HepG2 (cell line): Measurements from ENCODE around the gene PRIMPOL. TPM values are rescaled to one million over a fixed set of nuclear protein-coding genes. Genes with fewer than 3 reads are reported as not detected.

Experiments
- AGO2 ChIP-seq: fragments of 200-400 bp; formaldehyde crosslinking; optimal IDR thresholded peaks from 2 replicates; pipeline ENCODE3; 2017; ENCODE audit warnings: mild to moderate bottlenecking, low read depth, low read length, moderate library complexity
- ARID3A ChIP-seq: IDR thresholded peaks from 2 replicates; pipeline ENCODE4 v1.6.1; 2012; ENCODE audit warnings: low read depth, low read length, improper control_type of control experiment
- GTF3A ChIP-seq: sonication (generic); formaldehyde crosslinking; conservative IDR thresholded peaks from 2 replicates; pipeline ENCODE4 v1.4.0; 2020; ENCODE audit warnings: mild to moderate bottlenecking, missing genetic modification reagents
- MAF1 ChIP-seq: sonication (generic); formaldehyde crosslinking; IDR thresholded peaks from 2 replicates; pipeline ENCODE4 v1.5.0; 2020; ENCODE audit warnings: missing genetic modification reagents, borderline replicate concordance
- MAFK ChIP-seq, 2 experiments: IDR thresholded peaks in 1 of 2; conservative IDR thresholded peaks in 1 of 2; 2 replicates each; pipeline ENCODE4 v1.6.1; 2011; ENCODE audit warnings: improper control_type of control experiment in 2 of 2, low read length in 2 of 2
- MZF1 ChIP-seq: sonication (generic); formaldehyde crosslinking; IDR thresholded peaks from 2 replicates; pipeline ENCODE4 v1.8.1; 2023; ENCODE audit warnings: mild to moderate bottlenecking, missing genetic modification reagents, borderline replicate concordance
- NONO ChIP-seq, 2 experiments: fragments of 450-650 bp in 1 of 2; sonication (generic) in 1 of 2; formaldehyde crosslinking in 1 of 2; IDR thresholded peaks in 1 of 2; conservative IDR thresholded peaks in 1 of 2; 2 replicates each; pipeline versions ENCODE4 v1.6.1 to v1.8.0; 2017 to 2022; ENCODE audit warnings: mild to moderate bottlenecking in 1 of 2, missing genetic modification reagents in 1 of 2, moderate library complexity in 1 of 2
- PRMT3 ChIP-seq: sonication (generic); formaldehyde crosslinking; IDR thresholded peaks from 2 replicates; pipeline ENCODE4 v1.8.1; 2022; ENCODE audit warnings: low read depth, mild to moderate bottlenecking, moderate library complexity, missing genetic modification reagents, borderline replicate concordance
- SNAI1 ChIP-seq: sonication (generic); formaldehyde crosslinking; IDR thresholded peaks from 2 replicates; pipeline ENCODE4 v1.5.0; 2020; ENCODE audit warnings: mild to moderate bottlenecking, missing genetic modification reagents, borderline replicate concordance
- ZNF138 ChIP-seq: sonication (generic); formaldehyde crosslinking; IDR thresholded peaks from 2 replicates; pipeline ENCODE4 v1.5.0; 2020; ENCODE audit warnings: mild to moderate bottlenecking, low read depth, missing genetic modification reagents
- ZNF501 ChIP-seq: sonication (generic); formaldehyde crosslinking; IDR thresholded peaks from 2 replicates; pipeline ENCODE4 v1.5.1; 2020; ENCODE audit warnings: mild to moderate bottlenecking, moderate library complexity, missing genetic modification reagents
- polyA plus RNA-seq, 8 experiments: library from polyadenylated mRNA; depleted of rRNA in 3 of 8; stranded (reverse) in 7 of 8; unstranded in 1 of 8; fragments of >200 nt; fragmentation: Illumina TruSeq in 4 of 8; extraction: Trizol in 4 of 8; gene quantifications; 2 replicates each; pipeline versions ENCODE4 v1.2.1 to v1.2.3, GENCODE V29; 2011 to 2016; ENCODE audit warnings: low read depth in 4 of 8, missing spikeins in 1 of 8, mixed read lengths in 1 of 8; ENCODE audit not compliant: insufficient read depth in 1 of 8
- total RNA-seq, 5 experiments: library from RNA; depleted of rRNA; stranded (reverse); fragments of >200 nt; fragmentation: Illumina TruSeq; extraction: Trizol; gene quantifications; 2 replicates each; pipeline ENCODE4 v1.2.3, GENCODE V29; 2016; ENCODE audit warnings: low read depth in 1 of 5
- TF ChIP-seq, protein P1 (sequence below): sonication (generic); formaldehyde crosslinking; IDR thresholded peaks from 2 replicates; pipeline ENCODE4 v1.8.0; 2022; ENCODE audit warnings: mild to moderate bottlenecking, missing genetic modification reagents; ENCODE audit not compliant: insufficient replicate concordance
- TF ChIP-seq, protein P2 (sequence below): fragments of 450-650 bp; IDR thresholded peaks from 2 replicates; pipeline ENCODE4 v1.6.1; 2017
- TF ChIP-seq, protein P3 (sequence below): sonication (generic); formaldehyde crosslinking; IDR thresholded peaks from 2 replicates; pipeline ENCODE4 v1.5.0; 2020; ENCODE audit warnings: mild to moderate bottlenecking, missing genetic modification reagents, borderline replicate concordance

The PRIMPOL gene
- total and polyA plus RNA-seq, 2 of the 13 experiments (the other 11 are each of a cell fraction or from before 2014, with no cell fraction given): 7.3 to 11.0 TPM

DNA sequence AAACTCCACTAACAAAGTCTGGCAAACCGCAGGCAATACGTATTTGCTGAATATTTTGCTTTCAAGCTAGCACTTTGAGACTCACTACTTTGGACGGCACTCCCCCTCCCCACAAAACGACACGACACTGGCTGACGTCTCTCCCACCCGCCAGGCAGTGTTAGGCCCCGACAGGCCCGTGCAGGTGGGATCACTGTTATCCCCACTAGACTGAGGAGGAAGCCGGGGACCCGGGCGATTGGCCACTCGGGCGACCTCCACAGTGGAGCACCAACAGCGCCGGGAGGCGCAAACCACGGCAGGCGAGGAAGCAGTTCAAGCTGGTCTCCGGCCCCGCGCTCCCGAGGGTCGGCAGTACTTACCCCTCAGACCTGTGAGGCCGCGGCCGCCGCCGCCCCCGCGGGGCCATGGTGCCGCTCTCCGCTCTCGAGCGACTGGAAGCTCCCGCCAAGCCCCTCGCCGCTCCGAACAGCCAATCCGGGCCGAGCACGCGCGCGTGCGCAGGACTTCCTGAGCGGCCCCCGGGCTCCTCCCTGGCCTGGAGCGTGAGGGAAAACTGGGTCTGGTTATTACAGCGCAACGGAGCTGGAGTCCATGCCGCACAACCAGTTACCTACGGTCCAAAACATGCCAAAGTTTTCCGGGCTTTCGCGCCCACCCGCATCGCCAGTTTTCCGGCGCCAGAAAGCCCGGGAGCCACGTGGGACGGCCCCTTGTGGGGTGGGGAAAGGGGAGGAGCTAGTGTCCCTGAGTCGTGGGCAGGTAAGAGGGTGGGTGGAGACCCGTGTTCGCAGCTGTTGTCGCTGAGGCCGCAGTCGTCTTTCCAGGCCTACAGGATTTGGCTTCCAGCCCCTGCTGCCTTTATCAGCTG is 84.4 kb downstream of the PRIMPOL start, which contains the start of gene CENPU (continued):
- TF ChIP-seq, protein P1, sequence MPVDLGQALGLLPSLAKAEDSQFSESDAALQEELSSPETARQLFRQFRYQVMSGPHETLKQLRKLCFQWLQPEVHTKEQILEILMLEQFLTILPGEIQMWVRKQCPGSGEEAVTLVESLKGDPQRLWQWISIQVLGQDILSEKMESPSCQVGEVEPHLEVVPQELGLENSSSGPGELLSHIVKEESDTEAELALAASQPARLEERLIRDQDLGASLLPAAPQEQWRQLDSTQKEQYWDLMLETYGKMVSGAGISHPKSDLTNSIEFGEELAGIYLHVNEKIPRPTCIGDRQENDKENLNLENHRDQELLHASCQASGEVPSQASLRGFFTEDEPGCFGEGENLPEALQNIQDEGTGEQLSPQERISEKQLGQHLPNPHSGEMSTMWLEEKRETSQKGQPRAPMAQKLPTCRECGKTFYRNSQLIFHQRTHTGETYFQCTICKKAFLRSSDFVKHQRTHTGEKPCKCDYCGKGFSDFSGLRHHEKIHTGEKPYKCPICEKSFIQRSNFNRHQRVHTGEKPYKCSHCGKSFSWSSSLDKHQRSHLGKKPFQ: peak; percentile 75
- TF ChIP-seq MAFK (conservative IDR thresholded peaks at IDR 0.05 in 1 of 2, IDR thresholded peaks at IDR 0.05 in 1 of 2; ENCODE audit: low read length in 2 of 2): no peak
- TF ChIP-seq ARID3A: peak; percentile 77
- TF ChIP-seq, protein P2, sequence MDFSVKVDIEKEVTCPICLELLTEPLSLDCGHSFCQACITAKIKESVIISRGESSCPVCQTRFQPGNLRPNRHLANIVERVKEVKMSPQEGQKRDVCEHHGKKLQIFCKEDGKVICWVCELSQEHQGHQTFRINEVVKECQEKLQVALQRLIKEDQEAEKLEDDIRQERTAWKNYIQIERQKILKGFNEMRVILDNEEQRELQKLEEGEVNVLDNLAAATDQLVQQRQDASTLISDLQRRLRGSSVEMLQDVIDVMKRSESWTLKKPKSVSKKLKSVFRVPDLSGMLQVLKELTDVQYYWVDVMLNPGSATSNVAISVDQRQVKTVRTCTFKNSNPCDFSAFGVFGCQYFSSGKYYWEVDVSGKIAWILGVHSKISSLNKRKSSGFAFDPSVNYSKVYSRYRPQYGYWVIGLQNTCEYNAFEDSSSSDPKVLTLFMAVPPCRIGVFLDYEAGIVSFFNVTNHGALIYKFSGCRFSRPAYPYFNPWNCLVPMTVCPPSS: no peak
- TF ChIP-seq GTF3A (CRISPR knock-in tag): peak; percentile 89; the same call in 1 of the 2 replicates
- peak; percentile 94 for TF ChIP-seq ZNF138 (CRISPR knock-in tag)
- no peak; the same call in 1 of the 2 replicates for TF ChIP-seq SNAI1 (CRISPR knock-in tag)
- TF ChIP-seq MAF1: peak; percentile 96
- TF ChIP-seq MZF1 (CRISPR knock-in tag): peak; percentile 81; the same call in 1 of the 2 replicates
- peak; percentile 87; the same call in 1 of the 2 replicates for TF ChIP-seq PRMT3
- TF ChIP-seq, protein P3, sequence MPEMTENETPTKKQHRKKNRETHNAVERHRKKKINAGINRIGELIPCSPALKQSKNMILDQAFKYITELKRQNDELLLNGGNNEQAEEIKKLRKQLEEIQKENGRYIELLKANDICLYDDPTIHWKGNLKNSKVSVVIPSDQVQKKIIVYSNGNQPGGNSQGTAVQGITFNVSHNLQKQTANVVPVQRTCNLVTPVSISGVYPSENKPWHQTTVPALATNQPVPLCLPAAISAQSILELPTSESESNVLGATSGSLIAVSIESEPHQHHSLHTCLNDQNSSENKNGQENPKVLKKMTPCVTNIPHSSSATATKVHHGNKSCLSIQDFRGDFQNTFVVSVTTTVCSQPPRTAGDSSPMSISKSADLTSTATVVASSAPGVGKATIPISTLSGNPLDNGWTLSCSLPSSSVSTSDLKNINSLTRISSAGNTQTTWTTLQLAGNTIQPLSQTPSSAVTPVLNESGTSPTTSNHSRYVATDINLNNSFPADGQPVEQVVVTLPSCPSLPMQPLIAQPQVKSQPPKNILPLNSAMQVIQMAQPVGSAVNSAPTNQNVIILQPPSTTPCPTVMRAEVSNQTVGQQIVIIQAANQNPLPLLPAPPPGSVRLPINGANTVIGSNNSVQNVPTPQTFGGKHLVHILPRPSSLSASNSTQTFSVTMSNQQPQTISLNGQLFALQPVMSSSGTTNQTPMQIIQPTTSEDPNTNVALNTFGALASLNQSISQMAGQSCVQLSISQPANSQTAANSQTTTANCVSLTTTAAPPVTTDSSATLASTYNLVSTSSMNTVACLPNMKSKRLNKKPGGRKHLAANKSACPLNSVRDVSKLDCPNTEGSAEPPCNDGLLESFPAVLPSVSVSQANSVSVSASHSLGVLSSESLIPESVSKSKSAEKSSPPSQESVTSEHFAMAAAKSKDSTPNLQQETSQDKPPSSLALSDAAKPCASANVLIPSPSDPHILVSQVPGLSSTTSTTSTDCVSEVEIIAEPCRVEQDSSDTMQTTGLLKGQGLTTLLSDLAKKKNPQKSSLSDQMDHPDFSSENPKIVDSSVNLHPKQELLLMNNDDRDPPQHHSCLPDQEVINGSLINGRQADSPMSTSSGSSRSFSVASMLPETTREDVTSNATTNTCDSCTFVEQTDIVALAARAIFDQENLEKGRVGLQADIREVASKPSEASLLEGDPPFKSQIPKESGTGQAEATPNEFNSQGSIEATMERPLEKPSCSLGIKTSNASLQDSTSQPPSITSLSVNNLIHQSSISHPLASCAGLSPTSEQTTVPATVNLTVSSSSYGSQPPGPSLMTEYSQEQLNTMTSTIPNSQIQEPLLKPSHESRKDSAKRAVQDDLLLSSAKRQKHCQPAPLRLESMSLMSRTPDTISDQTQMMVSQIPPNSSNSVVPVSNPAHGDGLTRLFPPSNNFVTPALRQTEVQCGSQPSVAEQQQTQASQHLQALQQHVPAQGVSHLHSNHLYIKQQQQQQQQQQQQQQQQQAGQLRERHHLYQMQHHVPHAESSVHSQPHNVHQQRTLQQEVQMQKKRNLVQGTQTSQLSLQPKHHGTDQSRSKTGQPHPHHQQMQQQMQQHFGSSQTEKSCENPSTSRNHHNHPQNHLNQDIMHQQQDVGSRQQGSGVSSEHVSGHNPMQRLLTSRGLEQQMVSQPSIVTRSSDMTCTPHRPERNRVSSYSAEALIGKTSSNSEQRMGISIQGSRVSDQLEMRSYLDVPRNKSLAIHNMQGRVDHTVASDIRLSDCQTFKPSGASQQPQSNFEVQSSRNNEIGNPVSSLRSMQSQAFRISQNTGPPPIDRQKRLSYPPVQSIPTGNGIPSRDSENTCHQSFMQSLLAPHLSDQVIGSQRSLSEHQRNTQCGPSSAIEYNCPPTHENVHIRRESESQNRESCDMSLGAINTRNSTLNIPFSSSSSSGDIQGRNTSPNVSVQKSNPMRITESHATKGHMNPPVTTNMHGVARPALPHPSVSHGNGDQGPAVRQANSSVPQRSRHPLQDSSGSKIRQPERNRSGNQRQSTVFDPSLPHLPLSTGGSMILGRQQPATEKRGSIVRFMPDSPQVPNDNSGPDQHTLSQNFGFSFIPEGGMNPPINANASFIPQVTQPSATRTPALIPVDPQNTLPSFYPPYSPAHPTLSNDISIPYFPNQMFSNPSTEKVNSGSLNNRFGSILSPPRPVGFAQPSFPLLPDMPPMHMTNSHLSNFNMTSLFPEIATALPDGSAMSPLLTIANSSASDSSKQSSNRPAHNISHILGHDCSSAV (CRISPR knock-in tag): peak; percentile 86; the same call in 1 of the 2 replicates
- no peak for TF ChIP-seq NONO (IDR thresholded peaks at IDR 0.05)
- TF ChIP-seq NONO (CRISPR knock-in tag; conservative IDR thresholded peaks at IDR 0.05): peak; percentile 98
- no peak for TF ChIP-seq AGO2
- peak; percentile 98 for TF ChIP-seq ZNF501
